LNCaP clone FGC (cell line): Measurements from ENCODE around the gene MFGE8.
"Not testable (repeated sequence)": the region's sequence is repeated elsewhere in the genome, so short reads cannot be mapped to it uniquely, and the experiment has no call there.

Source experiments
- DNase-seq: peaks from one replicate; pipeline ENCODE4 v3.0.0-alpha.2; 2011; ENCODE audit warnings: low read depth
- H3K4me3 ChIP-seq: 2 replicates; pipeline ENCODE4 v1.5.1; 2011; ENCODE audit warnings: mild to moderate bottlenecking, low read depth, low read length, control low read depth
- CTCF ChIP-seq: IDR thresholded peaks from 2 replicates; pipeline ENCODE4 v1.5.1; 2012; ENCODE audit warnings: mild to moderate bottlenecking; ENCODE audit not compliant: control insufficient read depth, insufficient read depth; ENCODE audit errors: extremely low read depth

The MFGE8 gene

DNA sequence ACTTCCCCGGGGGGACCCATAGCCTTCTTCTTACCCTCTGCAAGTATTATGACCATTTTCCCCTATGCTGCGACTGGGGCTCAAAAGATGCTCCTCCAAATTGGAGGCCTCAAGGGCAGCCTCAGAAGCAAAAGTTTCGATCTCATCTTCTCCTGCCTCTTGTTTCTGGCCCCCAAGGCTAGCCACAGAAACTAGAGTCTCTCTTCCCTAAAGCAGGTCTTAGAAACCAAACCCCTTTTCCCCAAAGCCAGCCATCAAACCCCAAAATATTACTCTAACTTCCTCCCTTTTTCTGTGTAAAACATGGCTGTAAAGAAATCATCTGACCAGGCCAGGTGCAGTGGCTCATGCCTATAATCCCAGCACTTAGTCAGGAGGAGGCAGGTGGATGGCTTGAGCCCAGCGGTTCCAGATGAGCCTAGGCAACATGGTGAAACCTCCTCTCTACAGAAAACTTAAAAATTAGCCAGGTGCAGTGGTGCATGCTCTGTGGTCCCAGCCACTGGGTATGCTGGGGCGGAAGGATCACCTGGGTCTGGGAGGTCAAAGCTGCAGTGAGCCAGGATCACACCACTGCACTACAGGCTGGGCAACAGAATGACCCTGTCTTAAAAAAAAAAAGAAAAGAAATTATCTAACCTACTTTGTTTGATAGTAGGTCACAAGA, 36.7 kb upstream of the MFGE8 start:
- DNase-seq, result no peak
- no peak for TF ChIP-seq CTCF
- no peak overlapping the region for H3K4me3 ChIP-seq

- no peak for DNase-seq
- no peak for TF ChIP-seq CTCF
- H3K4me3 ChIP-seq, result no peak overlapping the region
Measured at GRCh38 chr15:88940110-88940675, 27.0 kb upstream of the MFGE8 start.

- no peak overlapping the region for H3K4me3 ChIP-seq
- no peak for DNase-seq
- TF ChIP-seq CTCF, result no peak
Measured at GRCh38 chr15:88939486-88939806, 26.3 kb upstream of the MFGE8 start.

- H3K4me3 ChIP-seq, result no peak overlapping the region
- DNase-seq, result no peak
- no peak for TF ChIP-seq CTCF
Measured at GRCh38 chr15:88938802-88939485, 25.8 kb upstream of the MFGE8 start.

DNA sequence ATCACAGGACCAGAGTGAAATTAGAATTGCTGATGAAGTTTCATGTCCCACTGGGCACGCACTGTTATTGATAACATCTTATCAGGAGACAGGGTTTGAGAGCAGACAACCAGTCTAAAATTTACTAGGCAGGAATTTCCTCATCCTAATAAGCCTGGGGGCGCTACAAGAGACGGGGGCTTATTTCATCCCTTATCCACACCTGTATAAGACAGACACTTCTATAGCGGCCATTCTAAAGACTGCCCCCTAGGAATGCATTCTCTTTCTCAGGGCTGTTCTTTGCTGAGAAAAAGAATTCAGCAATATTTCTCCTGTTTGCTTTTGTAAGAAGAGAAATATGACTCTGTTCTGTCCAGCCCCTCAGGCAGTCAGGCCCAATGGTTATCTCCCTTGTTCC, 21.3 kb upstream of the MFGE8 start:
- H3K4me3 ChIP-seq, DNase-seq: not testable (repeated sequence)

- DNase-seq, result no peak
- no peak for TF ChIP-seq CTCF
- H3K4me3 ChIP-seq, result no peak overlapping the region
Measured at GRCh38 chr15:88932875-88933330, 19.7 kb upstream of the MFGE8 start.

DNA sequence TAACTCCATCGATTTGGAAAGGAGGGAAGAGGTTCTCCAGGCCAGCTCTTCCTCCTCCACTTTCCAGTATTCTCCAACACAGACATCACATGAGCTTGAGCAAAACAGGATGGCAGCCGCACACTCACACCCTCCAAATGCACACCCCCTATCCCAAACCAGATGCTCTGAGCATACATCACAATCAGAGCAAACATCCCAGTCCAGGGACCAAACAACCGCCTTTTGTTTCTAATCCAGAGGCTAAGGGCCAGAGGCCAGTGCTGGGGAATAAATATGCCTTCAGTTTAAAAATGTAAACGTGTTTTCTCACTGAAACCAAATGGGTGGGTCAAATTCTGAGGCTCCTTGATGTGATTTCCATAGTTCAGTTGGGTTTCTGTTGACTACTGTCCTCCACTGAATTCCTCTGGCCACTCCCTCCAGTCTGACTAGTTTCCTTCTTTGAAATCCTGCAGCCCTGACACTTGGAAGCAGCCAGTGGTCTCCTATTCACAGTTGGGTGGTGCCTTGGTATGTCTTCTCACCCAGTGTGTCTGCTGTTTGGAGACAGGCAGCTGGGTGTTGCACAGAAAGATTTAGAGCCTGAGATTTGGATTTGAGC, 19.2 kb upstream of the MFGE8 start:
- no peak overlapping the region for H3K4me3 ChIP-seq
- no peak for DNase-seq
- TF ChIP-seq CTCF, result no peak
